Panc1 (cell line): ENCODE measurements around the gene PHC1.

Experiments
- POLR2AphosphoS5 ChIP-seq: IDR thresholded peaks from 2 replicates; pipeline ENCODE4 v1.6.1; 2012; ENCODE audit warnings: mild to moderate bottlenecking, low read depth, low read length, moderate library complexity
- SIN3A ChIP-seq: IDR thresholded peaks from 2 replicates; pipeline ENCODE4 v1.6.1; 2012; ENCODE audit warnings: low read depth, mild to moderate bottlenecking, low read length, moderate library complexity, borderline replicate concordance; ENCODE audit not compliant: insufficient read depth
- TCF7L2 ChIP-seq: IDR thresholded peaks from 2 replicates; pipeline ENCODE4 v1.6.1; 2011; ENCODE audit warnings: mild to moderate bottlenecking, low read depth, low read length, inconsistent platforms
- TF ChIP-seq, protein P1 (sequence below), 2 experiments: IDR thresholded peaks; 2 replicates each; pipeline ENCODE4 v1.6.1; 2011 to 2012; ENCODE audit warnings: low read depth in 2 of 2, control low read depth in 1 of 2, low read length in 1 of 2, mild to moderate bottlenecking in 1 of 2, moderate library complexity in 1 of 2; ENCODE audit not compliant: insufficient read depth in 1 of 2
- TF ChIP-seq, protein P2 (sequence below): fragments of 450-650 bp; IDR thresholded peaks from 2 replicates; pipeline ENCODE4 v1.5.1; 2017; ENCODE audit warnings: mild to moderate bottlenecking

DNA sequence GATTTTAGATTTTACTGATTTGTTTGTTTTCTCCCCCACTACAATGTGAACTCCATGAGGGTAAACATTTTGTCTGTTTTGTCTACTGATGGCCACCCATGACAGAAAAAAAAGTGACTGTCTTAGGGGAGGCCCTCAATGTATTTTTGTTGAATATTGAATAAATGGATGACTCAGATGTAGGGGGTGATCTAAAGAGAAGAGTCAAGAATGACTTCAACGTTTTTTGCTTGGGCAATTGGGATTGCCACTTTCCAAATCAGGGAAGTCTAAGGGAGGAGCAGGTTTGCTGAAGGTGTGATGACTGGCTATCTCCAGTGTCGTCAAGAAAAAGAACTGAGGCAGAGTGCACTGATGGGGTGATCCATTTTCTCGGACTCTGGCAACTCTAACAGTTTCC lies 10.7 kb upstream of the PHC1 start:
- TF ChIP-seq, protein P1, sequence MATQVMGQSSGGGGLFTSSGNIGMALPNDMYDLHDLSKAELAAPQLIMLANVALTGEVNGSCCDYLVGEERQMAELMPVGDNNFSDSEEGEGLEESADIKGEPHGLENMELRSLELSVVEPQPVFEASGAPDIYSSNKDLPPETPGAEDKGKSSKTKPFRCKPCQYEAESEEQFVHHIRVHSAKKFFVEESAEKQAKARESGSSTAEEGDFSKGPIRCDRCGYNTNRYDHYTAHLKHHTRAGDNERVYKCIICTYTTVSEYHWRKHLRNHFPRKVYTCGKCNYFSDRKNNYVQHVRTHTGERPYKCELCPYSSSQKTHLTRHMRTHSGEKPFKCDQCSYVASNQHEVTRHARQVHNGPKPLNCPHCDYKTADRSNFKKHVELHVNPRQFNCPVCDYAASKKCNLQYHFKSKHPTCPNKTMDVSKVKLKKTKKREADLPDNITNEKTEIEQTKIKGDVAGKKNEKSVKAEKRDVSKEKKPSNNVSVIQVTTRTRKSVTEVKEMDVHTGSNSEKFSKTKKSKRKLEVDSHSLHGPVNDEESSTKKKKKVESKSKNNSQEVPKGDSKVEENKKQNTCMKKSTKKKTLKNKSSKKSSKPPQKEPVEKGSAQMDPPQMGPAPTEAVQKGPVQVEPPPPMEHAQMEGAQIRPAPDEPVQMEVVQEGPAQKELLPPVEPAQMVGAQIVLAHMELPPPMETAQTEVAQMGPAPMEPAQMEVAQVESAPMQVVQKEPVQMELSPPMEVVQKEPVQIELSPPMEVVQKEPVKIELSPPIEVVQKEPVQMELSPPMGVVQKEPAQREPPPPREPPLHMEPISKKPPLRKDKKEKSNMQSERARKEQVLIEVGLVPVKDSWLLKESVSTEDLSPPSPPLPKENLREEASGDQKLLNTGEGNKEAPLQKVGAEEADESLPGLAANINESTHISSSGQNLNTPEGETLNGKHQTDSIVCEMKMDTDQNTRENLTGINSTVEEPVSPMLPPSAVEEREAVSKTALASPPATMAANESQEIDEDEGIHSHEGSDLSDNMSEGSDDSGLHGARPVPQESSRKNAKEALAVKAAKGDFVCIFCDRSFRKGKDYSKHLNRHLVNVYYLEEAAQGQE (IDR thresholded peaks at IDR 0.05; ENCODE audit: insufficient read depth in 1 of 2, low read depth in 2 of 2, low read length in 1 of 2), result no peak
- TF ChIP-seq, protein P2, sequence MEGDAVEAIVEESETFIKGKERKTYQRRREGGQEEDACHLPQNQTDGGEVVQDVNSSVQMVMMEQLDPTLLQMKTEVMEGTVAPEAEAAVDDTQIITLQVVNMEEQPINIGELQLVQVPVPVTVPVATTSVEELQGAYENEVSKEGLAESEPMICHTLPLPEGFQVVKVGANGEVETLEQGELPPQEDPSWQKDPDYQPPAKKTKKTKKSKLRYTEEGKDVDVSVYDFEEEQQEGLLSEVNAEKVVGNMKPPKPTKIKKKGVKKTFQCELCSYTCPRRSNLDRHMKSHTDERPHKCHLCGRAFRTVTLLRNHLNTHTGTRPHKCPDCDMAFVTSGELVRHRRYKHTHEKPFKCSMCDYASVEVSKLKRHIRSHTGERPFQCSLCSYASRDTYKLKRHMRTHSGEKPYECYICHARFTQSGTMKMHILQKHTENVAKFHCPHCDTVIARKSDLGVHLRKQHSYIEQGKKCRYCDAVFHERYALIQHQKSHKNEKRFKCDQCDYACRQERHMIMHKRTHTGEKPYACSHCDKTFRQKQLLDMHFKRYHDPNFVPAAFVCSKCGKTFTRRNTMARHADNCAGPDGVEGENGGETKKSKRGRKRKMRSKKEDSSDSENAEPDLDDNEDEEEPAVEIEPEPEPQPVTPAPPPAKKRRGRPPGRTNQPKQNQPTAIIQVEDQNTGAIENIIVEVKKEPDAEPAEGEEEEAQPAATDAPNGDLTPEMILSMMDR, result no peak
- TF ChIP-seq TCF7L2 (no peak), POLR2AphosphoS5 (no peak), SIN3A (no peak)
